ENCODE measurements around the gene IFI30.
A peak's percentile ranks its signal among the peaks of the same experiment; 100 is the strongest.
"Not testable (repeated sequence)": the region's sequence is repeated elsewhere in the genome, so short reads cannot be mapped to it uniquely, and the experiment has no call there.

The IFI30 gene

DNA sequence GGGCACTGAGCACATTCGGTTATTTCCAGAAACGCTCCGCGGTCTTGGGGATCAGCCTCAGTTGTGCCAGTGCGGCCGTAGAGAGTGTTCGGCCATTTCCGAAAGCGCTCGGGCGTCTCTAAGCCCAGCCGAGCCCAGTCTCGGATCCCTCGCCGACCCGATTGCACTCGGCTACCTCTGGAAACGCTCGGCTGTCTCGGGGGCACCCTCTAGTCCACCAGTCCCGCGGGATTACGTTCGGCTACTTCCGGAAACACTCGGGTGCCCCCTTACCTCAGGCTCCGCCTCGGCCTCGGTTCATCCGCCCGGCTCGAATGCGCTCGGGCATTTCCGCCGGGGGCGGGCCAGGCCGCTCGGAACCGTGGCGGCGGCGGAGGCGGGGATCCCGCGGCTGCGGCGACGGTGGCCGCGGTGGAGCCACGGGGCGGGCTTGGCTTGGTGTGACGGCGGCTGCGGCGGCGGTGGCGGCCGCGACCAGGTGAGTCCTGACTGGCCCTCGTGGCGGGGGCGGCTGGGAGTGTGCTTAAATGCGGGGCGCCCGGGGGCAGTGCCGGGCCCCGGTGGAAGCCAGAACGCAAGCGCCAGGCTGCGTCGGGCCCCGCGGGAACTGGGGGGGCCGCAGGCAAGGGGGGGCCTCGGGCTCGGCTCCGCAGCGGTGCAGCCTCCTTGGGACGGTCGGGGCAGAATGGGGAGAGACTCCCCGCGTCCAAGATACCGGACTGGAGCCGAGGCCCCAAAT lies 20.6 kb upstream of the IFI30 start, which contains the start of gene PIK3R2:
Gene PIK3R2, plus strand, starts transcription at position 347 of the 739 bp plus-strand sequence. CDS start 2,717 bp downstream, outside the sequence.
- DNase-seq: peak; percentile 96 to 98

GRCh38 chr19:18153556-18154134 lies 20.0 kb upstream of the IFI30 start:
- no peak for DNase-seq

GRCh38 chr19:18155095-18156087 lies 18.2 kb upstream of the IFI30 start:
- no peak for DNase-seq

- no peak for DNase-seq
These were observed 17.3 kb upstream of the IFI30 start for GRCh38 chr19:18156268-18156667.

DNA sequence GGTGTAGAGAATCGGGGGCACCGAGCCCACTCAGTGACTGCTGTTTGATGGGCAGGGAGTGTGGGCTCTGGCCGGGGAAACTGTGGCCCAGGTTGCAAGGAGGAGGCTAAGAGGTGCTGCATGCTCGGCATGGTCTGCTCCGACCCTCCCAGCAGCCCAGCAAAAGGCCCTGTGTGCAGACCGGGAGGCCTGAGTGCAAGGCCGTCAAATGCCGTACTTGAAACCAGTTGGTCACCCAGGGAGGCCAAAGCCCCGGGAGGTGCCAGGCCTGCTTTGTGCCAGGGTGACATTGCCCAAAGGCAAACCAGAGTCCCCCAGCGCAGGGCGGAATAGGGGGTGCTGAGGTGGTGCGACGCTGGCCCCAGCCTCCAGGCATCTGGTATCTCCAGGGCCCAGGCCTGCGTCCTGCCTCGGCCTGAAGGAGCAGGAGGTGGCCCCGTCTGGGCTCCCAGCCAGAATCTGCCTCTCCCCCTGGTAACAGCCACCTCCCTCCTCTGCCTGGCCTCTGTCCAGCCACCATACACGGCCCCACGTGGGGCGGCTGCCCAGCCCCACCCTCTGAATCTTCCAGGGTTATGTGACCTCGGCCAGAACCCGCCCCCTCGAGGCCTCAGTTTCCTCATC lies 16.7 kb upstream of the IFI30 start:
- no peak for DNase-seq

GRCh38 chr19:18157465-18158063 lies 16.0 kb upstream of the IFI30 start:
- DNase-seq: peak in 1 of 2 experiments; percentile 10

DNA sequence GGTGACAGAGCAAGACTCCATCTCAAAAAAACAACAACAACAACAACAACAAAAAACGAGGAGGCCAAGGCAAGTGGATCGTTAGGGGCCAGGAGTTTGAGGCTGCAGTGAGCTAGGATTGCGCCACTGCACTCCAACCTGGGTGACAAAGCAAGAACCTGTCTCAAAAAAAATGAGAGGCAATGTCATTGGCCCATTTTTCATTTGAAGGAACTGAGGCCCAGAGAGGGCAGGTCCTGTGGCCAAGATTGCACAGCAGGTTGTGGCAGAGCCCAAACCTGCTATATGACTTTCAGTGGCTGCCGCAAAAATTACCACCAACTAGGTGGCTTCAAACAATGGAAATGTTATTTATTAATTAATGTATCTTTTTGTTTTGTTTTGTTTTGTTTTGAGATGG lies 15.1 kb upstream of the IFI30 start:
- DNase-seq: no peak

DNA sequence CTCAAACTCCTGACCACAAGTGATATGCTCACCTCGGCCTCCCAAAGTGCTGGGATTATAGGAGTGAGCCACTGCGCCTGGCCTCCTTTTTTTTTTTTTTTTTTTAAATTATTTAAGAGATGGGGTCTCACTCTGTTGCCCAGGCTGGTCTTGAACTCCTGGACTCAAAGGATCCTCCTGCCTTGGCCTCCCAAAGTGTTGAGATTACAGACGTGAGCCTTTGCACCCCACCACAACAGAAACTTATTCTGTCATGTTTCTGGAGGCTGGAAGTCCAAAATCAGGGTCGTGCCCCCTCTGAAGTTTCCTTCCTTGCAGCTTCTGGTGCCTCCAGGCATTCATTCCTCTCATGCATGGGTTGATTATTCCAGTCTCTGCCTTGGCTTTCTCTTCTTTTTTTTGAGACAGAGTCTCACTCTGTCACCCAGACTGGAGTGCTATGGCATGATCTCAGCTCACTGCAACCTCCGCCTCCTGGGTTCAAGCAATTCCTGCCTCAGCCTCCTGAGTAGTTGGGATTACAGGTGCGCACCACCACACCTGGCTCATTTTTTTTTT lies 14.5 kb upstream of the IFI30 start:
- not testable (repeated sequence) for DNase-seq

DNA sequence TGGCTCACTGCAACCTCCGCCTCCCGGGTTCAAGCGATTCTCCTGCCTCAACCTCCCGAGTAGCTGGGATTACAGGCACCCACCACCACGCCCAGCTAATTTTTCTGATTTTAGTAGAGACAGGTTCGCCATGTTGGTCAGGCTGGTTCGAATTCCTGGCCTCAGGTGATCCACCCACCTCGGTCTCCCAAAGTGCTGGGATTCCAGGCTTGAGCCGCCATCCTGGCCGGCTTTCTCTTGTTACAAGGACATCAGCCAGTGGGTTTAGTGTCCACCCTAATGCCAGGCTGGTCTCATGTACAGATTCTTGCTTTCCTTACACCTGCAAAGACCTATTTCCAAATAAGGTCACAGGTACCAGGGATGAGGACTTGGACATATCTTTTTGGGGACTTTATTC lies 13.8 kb upstream of the IFI30 start:
- DNase-seq: no peak

- DNase-seq: no peak
These were observed 13.1 kb upstream of the IFI30 start for GRCh38 chr19:18160493-18160970.

- peak; percentile 19 to 65 for DNase-seq
These were observed 12.5 kb upstream of the IFI30 start for GRCh38 chr19:18160971-18161635.

DNA sequence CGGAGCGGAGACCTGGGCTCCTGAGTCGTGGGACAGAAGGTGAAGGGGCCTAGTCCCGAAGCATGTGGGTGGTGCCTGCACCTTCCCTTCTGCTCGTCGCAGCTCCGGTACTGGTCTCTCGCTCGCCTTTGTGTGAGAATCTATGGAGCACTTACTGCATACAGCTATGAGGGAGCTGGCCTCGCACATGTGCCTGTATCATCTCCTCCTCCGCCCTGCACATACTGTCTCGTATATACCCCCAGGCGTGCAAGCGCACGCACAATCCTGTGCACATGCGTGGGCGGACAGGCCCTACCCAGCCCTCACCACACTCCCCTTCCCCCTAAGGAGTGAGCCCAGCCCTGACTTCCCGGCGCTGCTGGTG lies 12.0 kb upstream of the IFI30 start:
- no peak for DNase-seq

DNA sequence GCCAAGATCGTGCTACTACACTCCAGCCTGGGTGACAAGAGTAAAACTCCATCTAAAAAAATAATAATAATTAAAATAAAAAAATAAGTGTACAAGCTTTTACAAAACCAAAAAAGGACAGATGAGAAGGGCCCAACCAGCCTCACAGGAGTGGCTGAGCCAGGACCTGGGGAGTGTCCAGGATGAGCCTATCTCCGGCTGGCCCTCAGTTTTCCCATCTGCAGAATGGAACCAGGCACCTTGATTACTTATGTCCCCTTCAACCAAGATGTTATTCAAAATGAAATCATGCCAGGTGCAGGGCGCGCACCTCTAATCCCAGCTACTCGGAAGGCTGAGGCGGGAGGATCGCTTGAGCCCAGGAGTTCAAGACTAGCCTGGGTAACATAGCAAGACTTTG lies 9.5 kb upstream of the IFI30 start:
- DNase-seq: no peak

DNA sequence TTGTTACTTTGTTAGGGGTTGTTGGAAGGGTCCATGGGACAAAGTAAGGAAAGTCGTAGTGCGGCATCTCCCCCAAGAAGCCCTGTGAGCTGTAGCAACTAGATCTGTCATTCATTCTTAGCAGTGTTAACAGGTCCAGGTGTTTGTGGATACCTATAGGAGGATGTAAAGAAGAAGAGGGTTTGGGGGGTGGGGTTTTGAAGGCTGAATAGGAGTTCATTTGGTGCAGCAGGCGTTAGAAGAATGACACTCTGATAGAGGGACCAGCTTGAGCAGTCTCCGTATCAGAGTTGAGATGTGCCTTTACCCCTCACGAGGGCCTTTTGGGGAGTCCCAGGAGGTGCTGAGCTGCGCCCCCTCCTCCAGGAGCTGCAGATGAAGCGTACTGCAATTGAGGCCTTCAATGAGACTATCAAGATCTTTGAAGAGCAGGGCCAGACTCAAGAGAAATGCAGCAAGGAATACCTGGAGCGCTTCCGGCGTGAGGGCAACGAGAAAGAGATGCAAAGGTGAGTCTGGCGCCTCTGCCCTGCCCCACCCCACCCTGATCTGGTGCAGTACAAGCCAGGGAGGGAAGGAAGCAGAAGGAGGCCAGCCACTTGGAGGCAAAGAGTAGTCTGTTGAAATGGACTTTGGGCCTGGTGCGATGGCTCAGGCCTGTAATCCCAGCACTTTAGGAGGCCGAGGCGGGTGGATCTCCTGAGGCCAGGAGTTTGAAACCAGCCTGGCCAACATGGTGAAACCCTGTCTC lies 7.6 kb upstream of the IFI30 start:
- no peak for DNase-seq

- no peak for DNase-seq
These were observed 6.6 kb upstream of the IFI30 start for GRCh38 chr19:18167011-18167410.

DNA sequence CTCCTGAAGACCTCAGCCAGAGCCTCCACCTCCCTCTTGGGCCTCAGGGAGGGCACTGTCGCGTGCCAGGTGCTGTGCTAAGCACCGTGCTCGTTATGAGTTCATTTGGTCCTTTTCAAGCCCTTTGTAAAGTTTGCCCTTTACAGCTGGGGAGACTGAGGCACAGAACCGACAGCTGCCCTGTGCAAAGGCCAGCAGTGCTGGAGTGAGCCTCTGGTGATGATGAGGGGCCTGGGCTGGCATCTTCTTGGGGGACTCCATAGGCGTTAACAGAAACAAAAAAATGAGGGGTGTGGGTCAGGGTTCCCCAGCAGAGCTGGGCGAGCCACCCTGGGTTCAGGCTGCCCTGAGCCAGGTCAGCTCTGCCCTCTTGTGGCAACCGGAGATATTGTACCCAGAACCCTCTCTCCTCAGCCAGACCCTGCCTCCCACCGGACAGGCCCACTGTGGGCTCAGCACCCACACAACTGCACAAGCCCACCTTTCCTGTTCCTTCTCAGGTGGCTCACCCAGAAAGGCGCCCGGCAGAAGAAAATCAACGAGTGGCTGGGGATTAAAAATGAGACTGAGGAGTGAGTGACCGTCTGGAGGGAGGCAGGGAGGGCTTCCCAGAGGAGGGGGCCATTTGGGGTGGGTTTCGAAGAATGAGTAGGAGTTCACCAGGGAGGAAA lies 5.5 kb upstream of the IFI30 start:
- DNase-seq: no peak

GRCh38 chr19:18168673-18169381 lies 4.8 kb upstream of the IFI30 start:
- no peak for DNase-seq

DNA sequence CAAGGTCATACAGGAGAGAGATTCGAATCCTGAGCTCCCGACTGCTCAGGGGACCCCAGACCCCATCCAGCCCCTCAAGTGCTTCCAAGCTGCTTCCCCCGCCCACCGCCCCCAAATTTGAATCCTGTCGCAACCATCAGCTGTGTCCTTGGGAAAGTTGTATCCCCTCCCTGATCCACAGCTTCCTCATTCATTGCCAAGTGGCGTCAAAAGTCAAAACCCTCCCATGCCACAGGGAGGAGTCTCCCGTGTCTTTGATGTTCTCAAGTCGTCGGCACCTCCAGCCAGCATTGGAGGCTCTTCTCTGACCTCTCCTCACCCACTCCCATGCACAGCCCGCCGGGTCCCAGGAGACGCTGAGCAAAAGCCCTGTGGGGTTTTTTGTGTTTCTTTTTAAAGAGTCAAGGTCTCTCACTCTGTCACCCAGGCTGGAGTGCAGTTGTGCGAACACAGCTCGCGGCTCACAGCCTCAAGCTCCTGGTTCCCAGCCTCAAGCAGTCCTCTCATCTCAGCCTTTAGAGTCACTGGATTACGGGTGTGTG lies 2.8 kb upstream of the IFI30 start:
- DNase-seq: no peak
